Ishikawa (cell line): Measurements from ENCODE around the gene DCAF12L1.

Source experiments
- CEBPB ChIP-seq: IDR thresholded peaks from 2 replicates; pipeline ENCODE4 v1.6.1; 2012
- EGR1 ChIP-seq: IDR thresholded peaks from 2 replicates; pipeline ENCODE4 v1.6.1; 2012
- EP300 ChIP-seq: IDR thresholded peaks from 2 replicates; pipeline ENCODE4 v1.6.1; 2012; ENCODE audit warnings: borderline replicate concordance
- RAD21 ChIP-seq: IDR thresholded peaks from 2 replicates; pipeline ENCODE4 v1.6.1; 2012; ENCODE audit warnings: low read depth
- TAF1 ChIP-seq: IDR thresholded peaks from 2 replicates; pipeline ENCODE4 v1.6.1; 2012; ENCODE audit warnings: low read depth, mild to moderate bottlenecking
- TF ChIP-seq, protein P1 (sequence below): IDR thresholded peaks from 2 replicates; pipeline ENCODE4 v1.6.1; 2012
- TF ChIP-seq, protein P2 (sequence below): IDR thresholded peaks from 2 replicates; pipeline ENCODE4 v1.6.1; 2012

- TF ChIP-seq TAF1 (no peak), RAD21 (no peak), EP300 (no peak), EGR1 (no peak), CEBPB (no peak)
- TF ChIP-seq, protein P1, sequence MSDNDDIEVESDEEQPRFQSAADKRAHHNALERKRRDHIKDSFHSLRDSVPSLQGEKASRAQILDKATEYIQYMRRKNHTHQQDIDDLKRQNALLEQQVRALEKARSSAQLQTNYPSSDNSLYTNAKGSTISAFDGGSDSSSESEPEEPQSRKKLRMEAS, result no peak
- TF ChIP-seq, protein P2, sequence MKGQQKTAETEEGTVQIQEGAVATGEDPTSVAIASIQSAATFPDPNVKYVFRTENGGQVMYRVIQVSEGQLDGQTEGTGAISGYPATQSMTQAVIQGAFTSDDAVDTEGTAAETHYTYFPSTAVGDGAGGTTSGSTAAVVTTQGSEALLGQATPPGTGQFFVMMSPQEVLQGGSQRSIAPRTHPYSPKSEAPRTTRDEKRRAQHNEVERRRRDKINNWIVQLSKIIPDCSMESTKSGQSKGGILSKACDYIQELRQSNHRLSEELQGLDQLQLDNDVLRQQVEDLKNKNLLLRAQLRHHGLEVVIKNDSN, result no peak
Measured at GRCh38 chrX:126551306-126551705, 1.3 kb downstream of the DCAF12L1 start.
